A549 (cell line): ENCODE measurements around the gene NXPH1.

Experiments used
- CBX2 ChIP-seq: fragments of 200-600 bp; sonication (generic); IDR thresholded peaks from 2 replicates; pipeline ENCODE4 v1.6.1; 2016; ENCODE audit warnings: low read depth, mild to moderate bottlenecking, borderline replicate concordance
- CEBPB ChIP-seq, 2 experiments: fragments of >200 bp in 1 of 2; sonication (Bioruptor Twin) in 1 of 2; formaldehyde crosslinking in 1 of 2; IDR thresholded peaks; 2 replicates each; pipeline ENCODE4 v1.6.1; 2012 to 2016
- CHD2 ChIP-seq: fragments of 150-350 bp; IDR thresholded peaks from 2 replicates; pipeline ENCODE4 v1.6.1; 2014; ENCODE audit warnings: low read length; ENCODE audit not compliant: partially characterized antibody
- EP300 ChIP-seq, 2 experiments: fragments of >200 bp; sonication (Bioruptor Twin); formaldehyde crosslinking; IDR thresholded peaks; 2 replicates in 1 of 2; 3 replicates in 1 of 2; pipeline ENCODE4 v1.6.1; 2016 to 2017
- MAX ChIP-seq: IDR thresholded peaks from 2 replicates; pipeline ENCODE4 v1.6.1; 2012
- MAZ ChIP-seq: fragments of 150-350 bp; IDR thresholded peaks from 2 replicates; pipeline ENCODE4 v1.6.1; 2014; ENCODE audit warnings: antibody characterized with exemption, low read depth, low read length, borderline replicate concordance
- NPAS2 ChIP-seq: fragments of 250-450 bp; sonication (Bioruptor Pico); IDR thresholded peaks from 2 replicates; pipeline ENCODE4 v1.8.0; 2022; ENCODE audit warnings: mild to moderate bottlenecking, moderate library complexity, borderline replicate concordance
- POLR2A ChIP-seq: IDR thresholded peaks from 2 replicates; pipeline ENCODE4 v1.6.1; 2012; ENCODE audit warnings: mild to moderate bottlenecking, low read length
- RCOR1 ChIP-seq: fragments of 150-350 bp; IDR thresholded peaks from 2 replicates; pipeline ENCODE4 v1.6.1; 2014; ENCODE audit warnings: antibody characterized with exemption, low read length, low read depth
- REST ChIP-seq: fragments of 200-600 bp; sonication (generic); IDR thresholded peaks from 2 replicates; pipeline ENCODE4 v1.6.1; 2016; ENCODE audit warnings: antibody characterized with exemption, mild to moderate bottlenecking, moderate library complexity
- RNF2 ChIP-seq: fragments of 200-600 bp; sonication (generic); IDR thresholded peaks from 2 replicates; pipeline ENCODE4 v1.6.1; 2016; ENCODE audit warnings: low read depth, mild to moderate bottlenecking, antibody characterized with exemption, moderate library complexity, borderline replicate concordance
- SMC3 ChIP-seq: fragments of >200 bp; sonication (Bioruptor Twin); formaldehyde crosslinking; IDR thresholded peaks from 3 replicates; pipeline ENCODE4 v1.6.1; 2018; ENCODE audit warnings: inconsistent platforms
- ZNF302 ChIP-seq: fragments of 250-450 bp; sonication (Bioruptor Pico); IDR thresholded peaks from 2 replicates; pipeline ENCODE4 v1.9.0; 2021; ENCODE audit warnings: inconsistent platforms, mild to moderate bottlenecking, moderate library complexity
- TF ChIP-seq, protein P1 (sequence below): fragments of >200 bp; sonication (Bioruptor Twin); formaldehyde crosslinking; IDR thresholded peaks from 3 replicates; pipeline ENCODE4 v1.5.1; 2016

- TF ChIP-seq, protein P1, sequence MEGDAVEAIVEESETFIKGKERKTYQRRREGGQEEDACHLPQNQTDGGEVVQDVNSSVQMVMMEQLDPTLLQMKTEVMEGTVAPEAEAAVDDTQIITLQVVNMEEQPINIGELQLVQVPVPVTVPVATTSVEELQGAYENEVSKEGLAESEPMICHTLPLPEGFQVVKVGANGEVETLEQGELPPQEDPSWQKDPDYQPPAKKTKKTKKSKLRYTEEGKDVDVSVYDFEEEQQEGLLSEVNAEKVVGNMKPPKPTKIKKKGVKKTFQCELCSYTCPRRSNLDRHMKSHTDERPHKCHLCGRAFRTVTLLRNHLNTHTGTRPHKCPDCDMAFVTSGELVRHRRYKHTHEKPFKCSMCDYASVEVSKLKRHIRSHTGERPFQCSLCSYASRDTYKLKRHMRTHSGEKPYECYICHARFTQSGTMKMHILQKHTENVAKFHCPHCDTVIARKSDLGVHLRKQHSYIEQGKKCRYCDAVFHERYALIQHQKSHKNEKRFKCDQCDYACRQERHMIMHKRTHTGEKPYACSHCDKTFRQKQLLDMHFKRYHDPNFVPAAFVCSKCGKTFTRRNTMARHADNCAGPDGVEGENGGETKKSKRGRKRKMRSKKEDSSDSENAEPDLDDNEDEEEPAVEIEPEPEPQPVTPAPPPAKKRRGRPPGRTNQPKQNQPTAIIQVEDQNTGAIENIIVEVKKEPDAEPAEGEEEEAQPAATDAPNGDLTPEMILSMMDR = no peak
- TF ChIP-seq CEBPB (IDR thresholded peaks at IDR 0.05) (no peak), RCOR1 (no peak), SMC3 (no peak), POLR2A (no peak), CBX2 (no peak), EP300 (IDR thresholded peaks at IDR 0.05) (no peak), CHD2 (no peak), MAX (no peak), REST (no peak), ZNF302 (CRISPR knock-in tag) (no peak), NPAS2 (CRISPR knock-in tag) (no peak), RNF2 (no peak), MAZ (no peak)
Measured at GRCh38 chr7:8762803-8763202, 329.4 kb downstream of the NXPH1 start.
